ENCODE results near the gene FCN3.

Gene FCN3

DNA sequence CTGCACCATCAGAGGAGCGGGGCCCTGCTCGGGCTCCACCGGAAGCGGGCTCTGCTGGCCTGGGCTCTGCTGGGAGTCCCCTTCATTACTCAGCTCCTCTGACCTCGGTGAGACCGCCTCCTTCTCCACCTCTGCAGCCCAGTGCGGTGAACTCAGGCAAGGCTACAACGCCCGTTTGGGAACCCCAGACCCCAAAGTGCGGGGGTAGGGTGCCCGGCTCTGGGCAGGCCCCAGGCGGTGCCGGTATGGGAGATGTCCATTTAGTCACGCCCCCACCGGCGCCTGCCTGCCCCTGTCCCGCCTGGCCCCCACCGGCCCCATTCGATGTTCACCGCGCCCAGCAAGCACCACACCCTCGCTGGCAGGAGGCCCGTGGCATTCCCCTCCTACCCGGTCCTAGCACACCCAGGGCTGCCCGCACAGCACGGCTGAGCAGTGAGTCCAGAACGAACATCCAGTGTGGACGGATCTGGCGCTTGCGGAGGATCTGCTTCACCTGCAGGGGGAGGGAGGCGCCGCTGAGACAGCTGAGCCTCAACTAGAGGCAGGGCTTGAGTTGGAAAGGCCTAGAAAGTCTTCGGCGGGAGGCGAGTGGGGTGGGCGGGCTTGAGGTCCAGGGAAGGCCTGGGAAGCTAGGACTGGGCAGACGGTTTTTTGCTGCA, 17.9 kb downstream of the FCN3 start:
- peak; percentile 52 for DNase-seq

DNA sequence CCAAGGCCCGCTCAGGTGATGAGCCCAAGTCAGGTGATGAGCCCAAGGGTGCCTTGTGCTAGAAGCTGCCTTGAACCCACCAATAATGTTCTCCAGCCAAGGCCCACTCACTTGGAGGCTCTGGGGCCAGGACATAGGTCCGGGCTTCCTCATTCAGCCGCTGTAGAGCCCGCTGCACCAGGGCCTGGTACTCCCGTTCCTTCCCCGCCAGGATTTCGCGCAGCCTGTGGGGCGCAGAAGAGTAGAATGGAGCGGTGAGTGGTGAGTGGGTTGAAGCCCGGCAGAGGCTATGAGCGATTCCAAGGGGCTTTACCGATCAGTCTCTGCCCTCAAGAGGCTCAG, 18.4 kb downstream of the FCN3 start:
- DNase-seq, result no peak

DNA sequence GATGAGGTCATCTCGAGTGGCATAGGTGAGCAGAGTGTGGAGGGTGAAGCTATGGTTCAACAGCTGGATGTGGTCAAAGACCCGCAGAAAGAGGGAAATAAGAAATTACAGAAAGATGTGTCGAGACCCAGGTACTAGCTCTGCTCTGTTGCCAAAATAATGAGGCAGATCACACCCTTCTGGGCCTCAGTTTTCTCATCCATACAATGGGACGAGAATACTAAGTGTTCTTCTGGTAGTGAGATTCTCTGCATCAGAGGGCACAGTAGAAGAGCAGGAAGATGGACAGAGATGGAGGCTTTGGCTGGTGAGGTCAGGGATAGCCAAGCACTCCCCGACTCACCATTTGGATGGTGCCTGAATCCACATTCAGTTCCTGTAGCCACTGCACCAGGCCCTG, 18.9 kb downstream of the FCN3 start:
- DNase-seq, result no peak

DNA sequence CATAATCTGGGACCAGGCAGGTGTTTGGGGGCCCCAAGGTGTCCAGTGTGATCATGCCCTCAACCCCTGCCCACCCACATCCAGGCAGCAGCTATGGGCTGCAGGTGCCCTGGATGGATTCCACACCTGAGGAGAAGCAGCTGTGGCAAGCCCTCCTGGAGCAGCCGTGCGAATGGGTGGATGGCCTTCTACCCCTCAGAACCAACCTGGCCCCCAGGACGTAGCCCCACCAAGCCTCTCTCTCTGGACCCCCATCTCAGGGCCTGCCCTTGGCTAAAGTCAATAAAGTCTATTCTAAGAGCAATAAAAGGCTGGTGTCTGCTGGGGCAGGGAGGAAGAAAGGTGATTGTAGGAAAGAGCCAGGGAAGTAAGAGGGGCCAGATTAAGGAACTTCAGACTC, 21.0 kb downstream of the FCN3 start:
- no peak for DNase-seq

DNA sequence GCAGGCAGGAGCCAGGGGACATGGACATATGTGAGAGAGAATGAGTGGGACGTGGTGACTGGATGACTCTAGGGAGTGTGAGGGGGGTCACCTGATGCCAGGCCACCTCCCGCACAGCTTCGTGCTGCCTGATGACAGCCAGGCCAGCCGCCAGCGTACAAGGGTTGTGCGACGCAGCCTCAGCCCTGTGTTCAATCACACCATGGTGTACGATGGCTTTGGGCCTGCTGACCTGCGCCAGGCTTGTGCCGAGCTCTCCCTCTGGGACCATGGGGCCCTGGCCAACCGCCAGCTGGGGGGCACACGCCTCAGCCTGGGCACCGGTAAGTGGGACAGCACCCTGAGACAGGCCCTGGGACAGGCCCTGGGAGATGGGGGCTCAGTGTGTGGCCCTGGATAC, 21.5 kb downstream of the FCN3 start:
- DNase-seq, result no peak

DNA sequence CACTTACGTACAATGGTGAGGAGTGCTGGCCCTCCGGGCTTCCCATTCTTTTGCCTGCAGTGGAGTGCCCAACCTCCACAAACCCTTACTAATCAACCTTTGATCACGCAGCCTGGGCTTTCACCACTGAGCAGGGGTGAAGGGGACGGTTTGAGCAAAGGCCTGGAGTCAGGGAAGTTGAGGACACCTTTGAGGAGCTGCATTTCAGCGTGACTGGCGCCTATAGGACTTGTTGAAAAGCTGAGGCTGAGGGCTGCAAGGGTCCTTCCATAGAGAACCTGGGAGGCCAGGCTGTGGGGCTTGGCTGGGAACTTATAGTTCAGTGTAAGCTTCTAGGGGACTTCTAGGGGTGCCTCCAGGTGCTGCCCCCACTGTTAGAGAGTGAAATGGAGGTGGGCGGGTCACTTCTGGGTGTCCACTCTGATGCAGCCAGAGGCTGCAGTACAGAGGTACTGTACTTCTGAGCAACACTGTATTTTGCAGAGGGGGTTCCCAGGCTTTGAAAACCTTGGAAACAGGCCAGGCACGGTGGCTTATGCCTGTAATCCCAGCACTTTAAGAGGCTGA, 23.0 kb downstream of the FCN3 start:
- no peak for DNase-seq

DNA sequence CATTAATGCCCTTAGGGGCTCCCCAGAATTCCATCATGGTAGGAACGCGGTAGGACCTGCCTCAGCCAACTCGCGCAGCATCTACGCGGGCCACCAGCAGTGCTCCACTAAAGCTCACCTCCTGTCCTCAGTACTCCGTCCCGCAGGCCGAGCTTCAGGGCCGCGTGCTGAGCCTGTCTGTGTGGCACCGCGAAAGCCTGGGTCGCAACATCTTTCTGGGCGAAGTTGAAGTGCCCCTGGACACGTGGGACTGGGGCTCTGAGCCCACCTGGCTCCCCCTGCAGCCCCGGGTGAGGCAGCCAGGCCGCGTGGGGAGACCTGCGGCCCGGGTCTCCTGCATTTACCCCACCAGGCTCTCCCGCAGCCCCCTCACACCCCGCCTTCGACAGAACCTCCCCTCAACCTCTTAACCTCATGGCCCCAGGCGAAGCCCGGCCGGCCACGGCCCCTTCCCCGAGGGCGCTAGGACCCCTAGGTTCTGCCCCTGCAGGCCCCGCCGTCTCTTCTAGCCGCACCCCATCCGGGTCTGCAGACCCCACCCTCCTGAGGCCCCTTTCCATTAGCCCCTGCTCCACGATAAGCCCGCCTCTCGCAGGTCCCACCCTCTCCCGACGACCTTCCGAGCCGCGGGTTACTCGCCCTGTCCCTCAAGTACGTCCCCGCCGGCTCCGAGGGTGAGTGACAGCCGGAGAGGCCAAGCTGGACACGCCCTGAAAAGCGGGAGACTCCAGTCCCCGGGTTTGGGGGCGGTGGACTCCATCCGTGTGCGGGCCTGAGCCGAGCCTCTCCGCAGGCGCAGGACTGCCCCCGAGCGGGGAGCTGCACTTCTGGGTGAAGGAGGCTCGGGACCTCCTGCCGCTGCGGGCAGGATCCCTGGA, 23.7 kb downstream of the FCN3 start:
- DNase-seq, result no peak

DNA sequence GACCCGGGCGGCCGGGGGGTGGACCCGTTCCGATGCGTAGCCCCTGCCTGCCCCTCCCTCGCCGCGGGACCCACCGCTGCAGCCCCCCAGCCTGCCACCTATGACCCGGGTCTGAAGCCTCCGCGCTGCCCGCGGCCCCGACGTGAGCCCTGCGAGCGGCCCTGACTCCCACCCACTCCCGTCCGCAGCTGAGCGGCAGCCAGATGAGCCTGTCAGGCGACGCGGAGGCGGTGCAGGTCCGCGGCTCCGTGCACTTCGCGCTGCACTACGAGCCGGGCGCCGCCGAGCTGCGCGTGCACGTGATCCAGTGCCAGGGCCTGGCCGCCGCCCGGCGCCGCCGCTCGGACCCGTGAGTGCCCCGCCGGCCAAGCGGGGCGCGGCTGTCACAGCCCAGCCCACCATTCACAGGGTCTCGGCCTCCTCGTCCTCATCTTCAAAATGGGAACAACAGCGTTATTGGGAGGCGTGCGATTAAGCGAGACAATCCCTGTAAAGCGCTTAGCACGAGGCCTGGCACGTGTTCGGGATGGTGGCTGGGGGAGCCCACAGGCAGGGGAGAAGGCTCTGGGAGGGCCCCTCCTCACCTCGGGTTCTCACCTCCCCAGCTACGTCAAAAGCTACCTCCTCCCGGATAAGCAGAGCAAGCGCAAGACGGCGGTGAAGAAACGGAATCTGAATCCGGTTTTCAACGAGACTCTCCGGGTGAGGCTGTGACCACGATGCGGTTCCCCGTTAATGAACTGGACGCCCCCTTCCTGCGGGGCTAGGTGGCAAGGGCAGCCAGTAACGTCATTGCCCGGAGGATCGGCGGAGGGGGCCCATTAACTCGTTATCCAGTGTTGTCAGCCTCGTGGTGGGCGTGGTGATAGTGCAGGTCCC, 24.6 kb downstream of the FCN3 start:
- no peak for DNase-seq

DNA sequence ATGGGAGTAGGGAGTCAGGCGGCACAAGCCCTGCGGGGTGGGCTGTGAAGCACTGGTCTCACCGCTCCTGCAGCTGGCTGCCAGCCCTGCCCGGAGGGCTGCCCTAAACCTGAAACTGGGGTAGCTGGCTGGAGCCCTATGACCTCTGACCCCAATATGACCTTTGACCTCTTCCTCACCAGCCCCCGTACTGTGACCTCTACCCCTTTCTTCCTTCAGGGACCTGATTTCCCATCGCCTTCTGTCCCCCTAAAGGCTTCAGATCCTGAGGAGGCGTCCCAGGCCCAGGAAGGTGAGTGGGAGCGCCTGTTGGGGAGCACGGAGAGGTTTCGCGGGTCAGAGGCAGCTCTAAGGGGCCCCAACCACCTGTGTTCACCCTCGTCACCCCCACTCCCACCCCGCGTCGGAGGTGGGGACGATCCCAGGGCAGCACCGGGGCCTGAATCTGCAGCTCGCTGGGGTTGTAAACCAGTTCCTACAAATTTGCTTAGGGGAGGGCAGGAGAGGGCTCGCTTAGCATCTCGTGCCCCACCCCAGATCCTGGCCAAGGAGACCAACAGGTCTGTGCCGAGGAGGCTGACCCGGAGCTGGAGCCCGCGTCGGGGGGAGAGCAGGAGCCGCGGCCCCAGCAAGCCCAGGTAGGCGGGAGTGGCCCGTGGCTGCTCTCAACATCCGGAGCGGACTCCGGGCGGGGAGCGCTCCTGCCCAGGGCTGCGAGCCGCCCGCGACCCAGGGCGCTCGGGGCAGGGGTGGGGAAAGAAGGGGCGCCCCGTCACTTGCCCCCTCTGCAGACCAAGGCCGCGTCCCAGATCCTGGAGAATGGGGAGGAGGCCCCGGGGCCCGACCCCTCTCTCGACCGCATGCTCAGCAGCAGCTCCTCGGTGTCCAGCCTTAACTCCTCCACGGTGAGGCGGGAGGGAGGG, 25.5 kb downstream of the FCN3 start:
- DNase-seq, result no peak

DNA sequence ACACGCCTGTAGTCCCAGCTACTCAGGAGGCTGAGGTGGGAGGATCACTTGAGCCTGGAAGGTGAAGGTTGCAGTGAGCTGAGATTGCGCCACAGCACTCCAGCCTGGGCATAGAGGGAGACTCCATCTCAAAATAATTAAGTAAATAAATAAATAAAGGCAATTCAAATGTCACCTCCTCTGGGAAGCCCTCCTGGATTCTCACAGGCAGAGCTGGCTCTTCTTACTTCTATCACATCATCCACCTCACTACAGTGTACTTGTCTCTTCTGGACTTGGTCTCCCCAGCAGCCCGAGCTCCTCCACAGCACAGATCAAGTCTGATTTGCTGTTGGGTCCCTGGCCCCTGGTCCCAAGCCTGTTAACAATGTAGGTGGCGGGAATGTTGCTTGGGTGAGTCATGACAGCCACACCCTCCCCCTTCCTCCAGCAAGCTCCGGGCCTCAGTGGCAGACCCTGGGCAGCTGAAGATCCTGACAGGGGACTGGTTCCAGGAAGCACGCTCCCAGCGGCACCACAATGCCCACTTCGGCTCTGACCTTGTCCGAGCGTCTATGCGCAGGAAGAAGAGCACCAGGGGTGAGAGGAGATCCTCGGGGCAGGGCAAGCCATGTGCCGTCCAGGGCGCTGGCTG, 27.5 kb downstream of the FCN3 start:
- DNase-seq, result no peak

DNA sequence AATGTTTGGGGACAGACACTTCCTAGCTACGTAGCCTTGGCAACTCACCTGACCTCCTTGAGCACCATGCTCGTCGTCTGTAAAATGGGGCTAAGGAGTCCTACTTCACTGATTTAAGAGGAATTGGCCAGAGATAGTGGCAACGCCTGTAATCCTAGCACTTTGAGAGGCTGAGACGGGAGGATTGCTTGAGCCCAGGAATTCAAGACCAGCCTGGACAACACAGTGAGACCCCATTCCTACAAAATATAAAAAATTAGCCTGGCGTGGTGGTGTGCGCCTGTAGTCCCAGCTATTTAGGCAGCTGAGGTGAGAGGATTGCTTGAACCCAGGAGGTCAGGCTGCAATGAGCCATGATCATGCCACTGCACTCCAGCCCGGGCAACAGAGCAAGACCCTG, 28.3 kb downstream of the FCN3 start:
- no peak for DNase-seq

DNA sequence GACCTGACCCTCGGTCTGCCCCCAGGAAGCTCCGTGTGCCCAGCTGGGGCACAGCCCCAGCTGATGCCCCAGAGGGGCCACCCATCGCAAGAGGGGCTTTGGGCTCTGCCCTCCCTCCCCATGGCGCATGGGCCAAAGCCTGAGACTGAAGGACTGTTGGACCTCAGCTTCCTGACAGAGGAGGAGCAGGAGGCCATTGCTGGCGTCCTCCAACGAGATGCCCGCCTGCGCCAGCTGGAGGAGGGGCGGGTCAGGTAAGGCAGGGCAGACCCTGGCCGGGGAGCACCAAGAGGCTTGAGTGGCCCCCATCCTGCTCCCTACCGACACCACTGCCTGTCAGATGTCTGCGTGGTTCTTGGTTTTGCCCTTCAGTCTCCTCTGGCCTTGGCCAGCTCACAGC, 29.4 kb downstream of the FCN3 start:
- DNase-seq, result no peak

DNA sequence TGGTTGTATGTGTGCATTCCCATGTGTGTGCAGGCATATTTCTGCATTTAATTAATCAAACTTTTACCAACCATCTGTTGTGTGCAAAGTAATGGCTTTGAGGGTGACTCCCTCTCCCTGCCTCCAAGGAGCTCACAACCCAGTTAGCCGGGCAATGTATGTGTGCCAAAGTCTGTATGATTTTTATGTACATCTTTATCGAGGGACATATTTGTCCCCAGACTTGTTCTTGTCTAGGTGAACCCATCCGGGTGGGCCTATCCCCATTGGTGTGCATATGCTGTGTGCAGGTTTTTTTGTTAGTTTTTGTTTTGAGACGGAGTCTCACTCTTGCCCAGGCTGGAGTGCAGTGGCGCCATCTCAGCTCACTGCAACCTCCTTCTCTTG, 31.0 kb downstream of the FCN3 start:
- no peak for DNase-seq

DNA sequence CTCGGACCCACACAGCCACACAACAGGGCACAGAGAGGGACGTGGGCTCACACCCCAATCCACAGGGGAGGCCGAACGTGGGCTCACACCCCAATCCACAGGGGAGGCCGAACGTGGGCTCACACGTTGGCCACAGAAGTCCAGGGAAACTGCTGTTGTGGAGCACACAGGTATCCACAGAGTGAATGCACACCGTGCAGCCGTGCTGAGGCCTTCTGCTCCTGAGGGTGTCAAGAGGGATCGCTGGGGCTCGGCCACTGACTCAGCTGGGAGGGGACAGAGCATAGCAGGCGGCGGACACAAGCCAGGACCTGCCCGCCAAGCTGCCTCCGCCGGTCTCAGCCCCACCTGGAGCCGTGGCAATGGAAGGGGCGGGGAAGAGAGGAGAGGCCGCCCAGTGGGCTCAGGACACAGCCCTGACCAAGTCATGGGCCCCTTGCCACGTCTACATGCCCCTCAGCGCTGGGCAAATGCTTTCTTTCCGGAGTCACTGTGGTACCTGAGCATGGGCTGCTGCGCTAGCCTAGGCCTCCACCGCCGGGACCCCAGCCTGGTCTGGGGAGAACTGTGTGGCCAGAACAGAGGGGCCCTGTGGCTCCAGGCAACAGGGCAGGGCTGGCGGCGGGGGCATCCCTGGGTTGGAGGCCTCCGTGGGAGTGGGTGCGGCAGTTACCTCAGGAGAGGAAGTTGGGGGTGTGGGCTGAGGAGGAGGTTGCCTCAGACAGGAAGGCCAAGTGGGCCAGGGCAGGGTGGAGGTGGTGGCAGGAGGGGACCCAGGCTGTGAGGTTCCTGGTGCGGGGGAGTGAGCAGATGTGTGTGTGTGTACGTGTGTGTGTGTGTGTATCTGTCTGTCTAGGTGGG, 31.6 kb downstream of the FCN3 start:
- DNase-seq, result peak; percentile 57

DNA sequence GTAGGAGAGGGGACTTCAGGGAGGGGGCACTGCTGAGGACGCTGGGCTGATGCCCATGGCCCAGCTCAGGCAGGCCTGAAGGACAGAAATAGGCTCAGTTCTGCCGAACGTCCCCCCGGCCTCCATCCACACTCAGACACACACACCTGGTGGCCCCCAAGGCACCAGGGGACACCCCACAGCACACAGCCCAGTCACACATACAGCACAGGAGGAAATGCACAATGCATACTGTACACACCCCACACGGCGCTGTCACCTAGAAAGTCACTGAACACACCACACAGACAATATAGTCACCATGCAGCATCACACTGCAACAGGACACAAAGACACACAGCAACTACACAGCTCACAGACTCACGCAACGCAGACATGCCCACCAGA, 32.2 kb downstream of the FCN3 start:
- peak; percentile 49 for DNase-seq

DNA sequence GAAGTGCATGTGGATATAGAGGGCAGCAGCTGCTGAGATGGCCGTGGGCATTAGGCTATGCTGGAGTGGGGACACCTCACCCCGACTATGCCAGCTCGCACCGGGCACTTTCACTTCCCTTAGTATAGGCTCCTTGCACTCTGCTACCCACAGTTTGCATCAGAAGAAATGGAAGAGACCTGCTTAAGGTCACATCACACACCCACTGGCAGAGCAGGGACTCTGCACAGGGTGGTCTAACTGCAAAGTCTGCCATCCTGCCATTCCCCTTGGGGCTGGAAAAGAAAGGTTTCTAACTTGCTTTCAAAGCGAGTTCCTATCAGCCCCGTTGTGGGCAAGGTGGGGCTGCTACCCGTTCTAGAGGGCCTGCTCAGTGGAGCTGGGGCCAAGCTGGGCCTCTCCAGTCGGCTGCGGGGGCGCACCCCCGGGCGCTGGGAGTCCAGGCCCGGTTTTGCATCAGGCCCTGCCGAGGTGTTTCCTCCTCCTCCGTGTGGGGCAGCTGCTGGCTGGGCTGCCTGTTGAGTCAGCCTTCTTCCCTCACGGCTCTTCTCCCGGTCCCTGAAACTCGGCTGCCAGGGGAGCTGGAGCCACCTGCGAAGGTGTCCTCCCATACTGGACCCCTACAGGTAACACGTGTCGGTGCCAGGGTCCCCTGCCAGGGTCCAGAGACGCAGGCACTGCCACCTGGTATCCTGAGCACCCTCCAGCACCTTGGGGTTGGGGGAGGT, 32.9 kb downstream of the FCN3 start, which contains the start of gene SYTL1:
Gene SYTL1, plus strand, starts transcription at position 498 of the 728 bp plus-strand sequence. CDS start 3,313 bp downstream, outside the sequence.
- DNase-seq, result peak; percentile 63

DNA sequence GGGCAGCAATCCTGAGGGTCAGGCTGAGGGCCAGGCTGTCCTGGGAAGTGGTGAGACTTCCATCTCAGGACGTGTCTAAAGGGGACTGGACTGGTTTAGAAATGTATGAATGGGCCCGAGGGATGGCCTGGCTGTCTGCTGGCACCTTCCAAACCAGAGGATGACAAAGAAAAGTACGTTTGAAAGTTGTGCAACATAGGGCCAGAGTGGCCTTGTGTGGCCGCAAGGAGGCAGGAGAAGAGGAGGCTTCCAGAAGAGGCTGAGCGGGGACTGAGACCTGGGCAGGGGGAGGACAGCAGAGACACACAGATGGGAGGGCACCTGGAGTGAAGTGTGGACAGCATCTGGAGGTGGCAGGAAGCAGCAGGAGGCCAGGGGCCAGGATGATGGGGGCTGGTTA, 35.4 kb downstream of the FCN3 start:
- no peak for DNase-seq

DNA sequence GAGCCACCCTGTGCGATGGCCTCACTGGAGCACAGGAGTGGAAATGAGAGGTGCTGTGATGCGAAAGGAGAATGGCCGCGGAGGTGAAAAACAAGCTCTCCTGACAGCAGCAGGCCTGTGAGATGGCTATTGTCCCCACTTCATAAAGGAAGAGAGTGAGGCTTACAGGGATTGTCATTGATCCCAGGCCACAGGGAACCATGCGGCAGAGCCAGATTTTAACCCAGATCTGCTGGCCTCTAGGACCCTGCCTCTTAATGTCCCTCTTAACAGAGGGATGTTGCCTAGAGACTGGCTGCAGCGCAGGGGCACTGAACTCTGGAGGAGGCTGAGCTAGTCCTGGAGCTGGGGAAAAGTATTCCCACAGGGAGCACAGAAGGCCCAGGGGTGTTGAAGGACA, 35.9 kb downstream of the FCN3 start:
- no peak for DNase-seq

DNA sequence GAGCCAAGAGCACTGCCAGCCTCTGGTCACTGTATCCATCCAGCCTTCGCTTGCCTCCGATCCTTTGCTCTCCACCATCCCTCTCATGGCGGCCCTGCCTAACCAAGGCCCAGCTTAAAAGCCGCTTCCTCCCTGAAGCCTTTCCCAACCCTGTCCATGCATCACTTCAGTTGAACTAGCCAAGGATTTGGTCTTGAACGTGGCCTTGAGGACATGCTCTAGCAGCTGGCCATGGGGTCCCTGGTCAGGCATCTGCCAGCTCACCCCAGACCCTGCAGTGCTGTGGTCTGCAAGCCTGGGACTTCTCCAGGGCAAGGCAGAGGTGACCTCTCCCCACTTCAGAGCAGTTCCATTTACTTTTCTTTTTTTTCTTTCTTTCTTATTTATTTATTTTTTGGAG, 37.9 kb downstream of the FCN3 start:
- no peak for DNase-seq
